Glutamatergic neuron (in vitro differentiated cells): ENCODE measurements around the gene BET1. TPM values are rescaled to one million over a fixed set of nuclear protein-coding genes. Genes with fewer than 3 reads are reported as not detected.

Experiments used
- DNase-seq: peaks from one replicate; pipeline ENCODE4 v3.0.0; 2022
- H3K27ac Mint-ChIP-seq: one replicate; pipeline ENCODE4 v1.8.0; 2020; ENCODE audit warnings: mild to moderate bottlenecking, mixed read lengths, inconsistent platforms; ENCODE audit not compliant: unreplicated experiment
- H3K27me3 Mint-ChIP-seq: one replicate; pipeline ENCODE4 v1.8.0; 2020; ENCODE audit warnings: mild to moderate bottlenecking, moderate library complexity, mixed read lengths, inconsistent platforms; ENCODE audit not compliant: unreplicated experiment
- H3K36me3 Mint-ChIP-seq: one replicate; pipeline ENCODE4 v1.8.0; 2020; ENCODE audit warnings: mild to moderate bottlenecking, mixed read lengths, inconsistent platforms; ENCODE audit not compliant: unreplicated experiment
- H3K4me1 Mint-ChIP-seq: one replicate; pipeline ENCODE4 v1.8.0; 2020; ENCODE audit warnings: mild to moderate bottlenecking, low read depth, mixed read lengths, inconsistent platforms; ENCODE audit not compliant: unreplicated experiment
- H3K4me3 Mint-ChIP-seq: one replicate; pipeline ENCODE4 v1.8.0; 2020; ENCODE audit warnings: mild to moderate bottlenecking, mixed read lengths, inconsistent platforms; ENCODE audit not compliant: unreplicated experiment
- H3K9me3 Mint-ChIP-seq: one replicate; pipeline ENCODE4 v1.8.0; 2020; ENCODE audit warnings: mild to moderate bottlenecking, moderate library complexity, mixed read lengths, inconsistent platforms; ENCODE audit not compliant: unreplicated experiment
- total RNA-seq: library from RNA; stranded (reverse); fragmentation: NEBNext Ultra II Directional; extraction: Animal tissue kit (Norgen Biotek cat#: 25700); gene quantifications from one replicate; pipeline ENCODE4 v1.2.1, GENCODE V29; 2021; ENCODE audit not compliant: unreplicated experiment
- TF ChIP-seq, protein P1 (sequence below): fragments of 200-600 bp; sonication (generic); IDR thresholded peaks from one replicate; pipeline ENCODE4 v1.5.0; 2021; ENCODE audit not compliant: partially characterized antibody, unreplicated experiment

Gene BET1
- total RNA-seq, 1 donor from 2014 or later, result 14.5 TPM

DNA sequence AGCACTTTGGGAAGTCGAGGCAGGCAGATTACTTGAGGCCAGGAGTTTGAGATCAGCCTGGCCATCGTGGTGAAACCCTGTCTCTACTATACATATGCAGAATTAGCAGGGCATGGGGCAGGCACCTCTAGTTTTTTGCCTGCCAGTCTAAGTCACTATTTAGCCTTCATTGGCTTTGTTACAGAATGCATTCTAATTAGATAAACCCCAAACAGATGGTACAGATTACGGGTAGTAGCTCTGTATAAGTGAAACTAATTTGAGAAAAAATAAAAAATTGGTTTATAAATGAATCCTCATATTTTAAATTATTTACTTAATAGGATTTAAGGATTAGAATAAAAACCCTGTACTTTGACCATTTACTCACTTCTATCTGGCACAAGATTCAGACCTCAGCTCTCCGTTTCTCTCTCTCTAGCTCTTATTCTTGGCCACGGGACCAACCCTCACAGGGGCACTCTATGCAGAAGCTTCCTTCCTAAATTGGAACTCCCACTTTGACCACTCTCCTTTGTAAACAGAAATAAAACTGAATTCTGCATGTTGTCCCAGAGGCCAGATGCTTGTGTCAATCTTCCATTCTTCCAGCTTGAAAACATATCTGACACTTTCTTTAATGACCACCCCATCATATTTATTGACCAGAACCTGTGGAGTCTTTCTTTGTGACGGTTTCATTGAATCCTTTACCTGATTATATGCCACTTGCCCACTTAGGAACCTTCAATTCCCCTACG lies 26.8 kb downstream of the BET1 start:
- no peaks in the 10 kb centered on the region for H3K9me3 Mint-ChIP-seq
- peaks cover 4% of the 10 kb centered on the region for H3K4me1 Mint-ChIP-seq
- H3K27ac Mint-ChIP-seq, result no peak overlapping the region
- DNase-seq, result no peak
- H3K27me3 Mint-ChIP-seq, result no peaks in the 10 kb centered on the region
- TF ChIP-seq, protein P1, sequence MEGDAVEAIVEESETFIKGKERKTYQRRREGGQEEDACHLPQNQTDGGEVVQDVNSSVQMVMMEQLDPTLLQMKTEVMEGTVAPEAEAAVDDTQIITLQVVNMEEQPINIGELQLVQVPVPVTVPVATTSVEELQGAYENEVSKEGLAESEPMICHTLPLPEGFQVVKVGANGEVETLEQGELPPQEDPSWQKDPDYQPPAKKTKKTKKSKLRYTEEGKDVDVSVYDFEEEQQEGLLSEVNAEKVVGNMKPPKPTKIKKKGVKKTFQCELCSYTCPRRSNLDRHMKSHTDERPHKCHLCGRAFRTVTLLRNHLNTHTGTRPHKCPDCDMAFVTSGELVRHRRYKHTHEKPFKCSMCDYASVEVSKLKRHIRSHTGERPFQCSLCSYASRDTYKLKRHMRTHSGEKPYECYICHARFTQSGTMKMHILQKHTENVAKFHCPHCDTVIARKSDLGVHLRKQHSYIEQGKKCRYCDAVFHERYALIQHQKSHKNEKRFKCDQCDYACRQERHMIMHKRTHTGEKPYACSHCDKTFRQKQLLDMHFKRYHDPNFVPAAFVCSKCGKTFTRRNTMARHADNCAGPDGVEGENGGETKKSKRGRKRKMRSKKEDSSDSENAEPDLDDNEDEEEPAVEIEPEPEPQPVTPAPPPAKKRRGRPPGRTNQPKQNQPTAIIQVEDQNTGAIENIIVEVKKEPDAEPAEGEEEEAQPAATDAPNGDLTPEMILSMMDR, result no peak
- no peak overlapping the region for H3K4me3 Mint-ChIP-seq
- no peaks in the 10 kb centered on the region for H3K36me3 Mint-ChIP-seq

DNA sequence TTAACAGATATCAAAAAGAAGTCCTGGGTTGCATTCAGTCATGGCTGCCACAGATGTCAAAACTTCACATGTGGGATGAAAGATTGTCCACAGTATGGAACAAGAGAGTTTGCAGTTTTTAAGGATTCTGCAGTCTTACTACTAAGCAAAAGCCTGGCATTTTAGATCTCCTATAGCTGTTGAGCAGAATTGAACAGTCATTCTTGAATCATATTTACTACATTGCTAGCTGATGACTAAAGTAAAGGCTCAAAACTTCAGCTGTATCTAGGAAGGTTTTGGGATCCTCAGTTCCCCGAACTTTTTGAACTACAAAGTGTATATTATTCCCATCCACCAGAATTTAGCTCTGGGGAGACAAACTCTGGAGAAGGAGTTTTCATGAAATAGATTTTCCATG lies 31.0 kb downstream of the BET1 start:
- Mint-ChIP-seq H3K4me1 (no peaks in the 10 kb centered on the region), H3K36me3 (no peaks in the 10 kb centered on the region), H3K27ac (no peak overlapping the region)

DNA sequence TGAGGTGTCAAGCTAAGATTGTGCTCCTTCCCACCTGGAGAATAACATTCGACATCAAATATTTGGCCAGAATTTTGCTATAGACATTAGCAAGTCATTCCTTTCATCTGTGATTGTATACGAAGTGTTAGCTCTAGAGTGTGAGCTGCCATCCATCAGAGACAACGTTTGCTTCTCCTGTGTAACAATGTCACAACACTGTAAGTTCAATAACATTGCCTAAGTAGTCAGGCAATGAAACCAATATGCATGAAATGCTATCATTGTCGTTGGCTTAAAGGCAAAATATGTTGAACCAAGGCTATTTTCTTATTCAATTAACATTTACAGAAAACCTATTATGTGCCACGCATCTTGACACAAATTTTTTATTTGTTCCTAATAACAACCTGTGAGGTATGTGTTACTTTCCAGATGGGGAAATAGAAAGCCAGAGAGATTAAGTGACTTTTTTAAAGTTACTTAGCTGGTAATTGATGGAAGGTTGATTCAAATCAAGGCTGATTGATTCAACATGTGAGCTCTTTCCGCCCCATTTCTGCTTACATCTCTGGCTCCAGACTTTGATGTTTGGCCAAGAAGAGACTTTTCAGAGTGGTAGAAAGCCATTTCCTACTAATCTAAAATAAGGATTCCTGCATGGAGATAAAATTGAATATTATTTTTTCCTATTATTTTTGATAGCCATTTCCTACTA lies 32.0 kb downstream of the BET1 start:
- Mint-ChIP-seq H3K9me3 (no peaks in the 10 kb centered on the region), H3K4me1 (no peaks in the 10 kb centered on the region), H3K27me3 (no peaks in the 10 kb centered on the region), H3K36me3 (no peaks in the 10 kb centered on the region), H3K27ac (no peak overlapping the region), H3K4me3 (no peak overlapping the region)
- no peak for DNase-seq
- TF ChIP-seq, protein P1, result no peak

More for the DNA sequence above, 31.0 kb downstream of the BET1 start:
- TF ChIP-seq, protein P1, result no peak
- no peak for DNase-seq
- H3K4me3 Mint-ChIP-seq, result no peak overlapping the region
- H3K9me3 Mint-ChIP-seq, result no peaks in the 10 kb centered on the region
- no peaks in the 10 kb centered on the region for H3K27me3 Mint-ChIP-seq

DNA sequence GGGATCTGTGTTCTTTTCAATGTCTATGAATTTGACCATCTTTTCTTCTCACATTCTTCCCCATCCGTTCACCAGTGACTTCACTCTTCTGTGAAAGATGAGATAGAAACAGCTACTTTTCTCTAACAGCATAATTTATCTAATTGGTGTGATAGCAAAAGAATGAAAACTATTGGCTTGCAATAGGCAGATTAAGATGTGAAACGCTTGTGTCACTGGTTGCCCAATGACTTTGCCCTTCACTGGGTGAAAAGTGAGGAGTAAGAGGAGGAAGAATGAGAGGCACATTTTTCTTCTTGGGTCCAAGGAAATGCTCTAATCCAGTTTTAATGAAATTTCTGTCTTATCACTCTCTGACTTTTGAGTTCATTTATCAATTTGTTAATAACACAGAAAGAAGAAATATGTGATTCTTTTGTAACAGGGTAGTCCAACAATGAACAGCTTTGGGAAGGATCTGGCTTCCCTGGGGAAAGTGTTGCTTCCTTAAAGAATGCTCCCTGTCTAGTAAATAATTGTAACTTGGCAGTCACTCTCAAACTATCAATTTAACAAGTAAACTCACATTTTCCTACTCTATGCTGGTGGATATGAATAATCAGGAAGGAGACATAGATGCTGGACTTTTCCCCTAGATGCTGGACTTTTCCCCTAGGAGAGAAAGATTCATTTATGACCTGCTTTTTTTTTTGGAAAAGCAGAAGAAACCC lies 35.1 kb downstream of the BET1 start:
- Mint-ChIP-seq H3K4me3 (no peak overlapping the region), H3K27me3 (no peaks in the 10 kb centered on the region), H3K4me1 (no peaks in the 10 kb centered on the region), H3K36me3 (no peaks in the 10 kb centered on the region), H3K9me3 (no peaks in the 10 kb centered on the region), H3K27ac (no peak overlapping the region)
- TF ChIP-seq, protein P1, result no peak
- DNase-seq, result no peak
